ENCODE results near the gene CLEC2A. TPM values are rescaled to one million over a fixed set of nuclear protein-coding genes. Genes with fewer than 3 reads are reported as not detected.

The CLEC2A gene
- total RNA-seq, 2 donors from 2014 or later: not detected

GRCh38 chr12:9936591-9936990 is 4.4 kb upstream of the CLEC2A start:
- 78% methylated on average over 10 of the region's 10 CpGs for WGBS
- Histone ChIP-seq H3K27ac (no peak overlapping the region), H3K4me1 (replicated peaks) (no peaks in the 10 kb centered on the region), H3K27me3 (replicated peaks; ENCODE audit: insufficient read depth) (no peaks in the 10 kb centered on the region), H3K4me3 (no peak overlapping the region), H3K9me3 (no peaks in the 10 kb centered on the region), H3K36me3 (no peaks in the 10 kb centered on the region)
- TF ChIP-seq CTCF (IDR thresholded peaks at IDR 0.05): no peak
- no peak for TF ChIP-seq POLR2A (IDR thresholded peaks at IDR 0.05)
- DNase-seq (ENCODE audit: low spot score): no peak
- intact Hi-C loops (cut with DNase I): no loop called here

- Histone ChIP-seq H3K27me3 (replicated peaks; ENCODE audit: insufficient read depth) (no peaks in the 10 kb centered on the region), H3K9me3 (no peaks in the 10 kb centered on the region), H3K27ac (no peak overlapping the region), H3K4me3 (no peak overlapping the region), H3K4me1 (replicated peaks) (no peaks in the 10 kb centered on the region), H3K36me3 (no peaks in the 10 kb centered on the region)
- intact Hi-C loops (cut with DNase I): no loop called here
- 88% methylated on average over 2 of the region's 2 CpGs for WGBS
- TF ChIP-seq POLR2A (IDR thresholded peaks at IDR 0.05) (no peak), POLR2AphosphoS5 (IDR thresholded peaks at IDR 0.05) (no peak), CTCF (IDR thresholded peaks at IDR 0.05) (no peak)
- no peak for DNase-seq (ENCODE audit: low spot score)
These were observed 2.9 kb upstream of the CLEC2A start for GRCh38 chr12:9935026-9935425.

GRCh38 chr12:9933958-9934357 is 1.8 kb upstream of the CLEC2A start:
- Histone ChIP-seq H3K9me3 (no peaks in the 10 kb centered on the region), H3K4me3 (no peak overlapping the region), H3K36me3 (no peaks in the 10 kb centered on the region), H3K27me3 (replicated peaks; ENCODE audit: insufficient read depth) (no peaks in the 10 kb centered on the region), H3K4me1 (replicated peaks) (no peaks in the 10 kb centered on the region), H3K27ac (no peak overlapping the region)
- intact Hi-C loops (cut with DNase I): no loop called here
- WGBS: 87% methylated on average over 2 of the region's 2 CpGs
- no peak for TF ChIP-seq POLR2AphosphoS5 (IDR thresholded peaks at IDR 0.05)
- TF ChIP-seq CTCF (IDR thresholded peaks at IDR 0.05): no peak
- no peak for TF ChIP-seq POLR2A (IDR thresholded peaks at IDR 0.05)
- no peak for DNase-seq (ENCODE audit: low spot score)

- TF ChIP-seq CTCF (IDR thresholded peaks at IDR 0.05) (no peak), POLR2A (IDR thresholded peaks at IDR 0.05) (no peak), POLR2AphosphoS5 (IDR thresholded peaks at IDR 0.05) (no peak)
- Histone ChIP-seq H3K27me3 (replicated peaks; ENCODE audit: insufficient read depth) (no peaks in the 10 kb centered on the region), H3K27ac (no peak overlapping the region), H3K36me3 (no peaks in the 10 kb centered on the region), H3K9me3 (no peaks in the 10 kb centered on the region), H3K4me3 (no peak overlapping the region), H3K4me1 (replicated peaks) (no peaks in the 10 kb centered on the region)
- 71% methylated on average over 3 of the region's 3 CpGs for WGBS
- intact Hi-C loops (cut with DNase I): no loop called here
- no peak for DNase-seq (ENCODE audit: low spot score)
These were observed 925 bp downstream of the CLEC2A start for GRCh38 chr12:9931245-9931644.

GRCh38 chr12:9928607-9929006 is 3.6 kb downstream of the CLEC2A start:
- H3K36me3 ChIP-seq: no peaks in the 10 kb centered on the region
- no peaks in the 10 kb centered on the region for H3K9me3 ChIP-seq
- no peak for DNase-seq (ENCODE audit: low spot score)
- no peak for TF ChIP-seq POLR2A (IDR thresholded peaks at IDR 0.05)
- TF ChIP-seq CTCF (IDR thresholded peaks at IDR 0.05): no peak
- no peak for TF ChIP-seq POLR2AphosphoS5 (IDR thresholded peaks at IDR 0.05)
- no peak overlapping the region for H3K4me3 ChIP-seq
- 79% methylated on average over 3 of the region's 3 CpGs for WGBS
- no peaks in the 10 kb centered on the region for H3K4me1 ChIP-seq (replicated peaks)
- H3K27ac ChIP-seq: no peak overlapping the region
- intact Hi-C loops (cut with DNase I): loop anchor here (5.0 kb wide), 1 partner anchor 176 kb away; no protein-coding TSS in a partner anchor
- no peaks in the 10 kb centered on the region for H3K27me3 ChIP-seq (replicated peaks; ENCODE audit: insufficient read depth)
